Measurements from ENCODE around the gene EFCAB11. TPM values are rescaled to one million over a fixed set of nuclear protein-coding genes. Genes with fewer than 3 reads are reported as not detected.

The EFCAB11 gene
- total RNA-seq: 1.1 and 3.3 TPM in 2 replicates

DNA sequence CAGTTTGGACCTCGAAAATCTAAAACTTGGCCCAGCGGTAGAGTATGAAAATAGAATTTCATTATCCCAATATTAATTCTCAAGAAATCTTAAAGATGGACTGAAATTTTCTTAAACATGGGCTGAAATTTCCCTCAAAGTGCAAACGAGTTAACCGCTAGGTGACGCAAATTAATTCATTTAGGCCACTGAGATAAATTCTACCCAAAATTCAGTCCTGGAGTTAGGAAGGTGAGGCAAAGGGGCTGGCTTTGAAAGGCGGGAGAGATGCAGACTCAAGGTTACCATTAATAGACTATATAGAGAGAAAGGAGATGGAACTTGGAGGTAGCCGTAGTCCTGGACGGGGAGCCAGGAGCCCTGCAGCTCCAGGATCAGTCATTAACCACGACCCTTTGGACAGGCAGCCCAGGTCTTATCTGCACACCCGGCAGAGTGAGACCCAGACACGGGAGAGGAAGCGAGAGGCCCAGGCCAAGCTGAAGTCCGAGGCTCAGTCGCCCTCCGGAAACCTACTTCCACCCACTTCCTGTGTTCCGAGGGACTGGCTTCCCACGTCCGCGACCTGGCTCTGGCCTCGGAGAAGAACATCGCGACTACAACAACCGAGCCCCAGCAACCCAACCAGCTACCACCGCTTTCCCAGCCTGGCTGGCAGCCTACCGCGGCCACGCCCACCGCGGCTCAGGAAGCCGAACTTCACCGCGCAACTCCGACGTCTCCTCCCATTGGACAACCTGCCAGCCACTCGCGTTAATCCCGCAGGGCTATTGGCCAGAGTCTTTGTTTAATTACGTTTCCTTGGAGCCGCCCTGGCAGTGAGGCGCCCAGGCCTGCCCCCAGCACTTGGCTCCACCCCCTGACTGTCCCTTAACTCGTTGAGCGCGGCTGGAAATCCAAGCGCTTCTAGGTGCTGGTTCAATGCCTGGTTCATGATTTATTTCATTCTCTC, at the start of gene EFCAB11:
Gene EFCAB11 (minus strand): TSS at position 661 of the 952 bp plus-strand sequence. CDS start 70 bp downstream, at position 591.
- TF ChIP-seq, protein P1, sequence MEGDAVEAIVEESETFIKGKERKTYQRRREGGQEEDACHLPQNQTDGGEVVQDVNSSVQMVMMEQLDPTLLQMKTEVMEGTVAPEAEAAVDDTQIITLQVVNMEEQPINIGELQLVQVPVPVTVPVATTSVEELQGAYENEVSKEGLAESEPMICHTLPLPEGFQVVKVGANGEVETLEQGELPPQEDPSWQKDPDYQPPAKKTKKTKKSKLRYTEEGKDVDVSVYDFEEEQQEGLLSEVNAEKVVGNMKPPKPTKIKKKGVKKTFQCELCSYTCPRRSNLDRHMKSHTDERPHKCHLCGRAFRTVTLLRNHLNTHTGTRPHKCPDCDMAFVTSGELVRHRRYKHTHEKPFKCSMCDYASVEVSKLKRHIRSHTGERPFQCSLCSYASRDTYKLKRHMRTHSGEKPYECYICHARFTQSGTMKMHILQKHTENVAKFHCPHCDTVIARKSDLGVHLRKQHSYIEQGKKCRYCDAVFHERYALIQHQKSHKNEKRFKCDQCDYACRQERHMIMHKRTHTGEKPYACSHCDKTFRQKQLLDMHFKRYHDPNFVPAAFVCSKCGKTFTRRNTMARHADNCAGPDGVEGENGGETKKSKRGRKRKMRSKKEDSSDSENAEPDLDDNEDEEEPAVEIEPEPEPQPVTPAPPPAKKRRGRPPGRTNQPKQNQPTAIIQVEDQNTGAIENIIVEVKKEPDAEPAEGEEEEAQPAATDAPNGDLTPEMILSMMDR (IDR thresholded peaks at IDR 0.05; ENCODE audit: insufficient read depth, low read length, severe bottlenecking): no peak
- peak within 1 kb of the TSS; percentile 85 for H3K4me3 ChIP-seq (ENCODE audit: low read depth, low read length)
- FAIRE-seq: no peak

DNA sequence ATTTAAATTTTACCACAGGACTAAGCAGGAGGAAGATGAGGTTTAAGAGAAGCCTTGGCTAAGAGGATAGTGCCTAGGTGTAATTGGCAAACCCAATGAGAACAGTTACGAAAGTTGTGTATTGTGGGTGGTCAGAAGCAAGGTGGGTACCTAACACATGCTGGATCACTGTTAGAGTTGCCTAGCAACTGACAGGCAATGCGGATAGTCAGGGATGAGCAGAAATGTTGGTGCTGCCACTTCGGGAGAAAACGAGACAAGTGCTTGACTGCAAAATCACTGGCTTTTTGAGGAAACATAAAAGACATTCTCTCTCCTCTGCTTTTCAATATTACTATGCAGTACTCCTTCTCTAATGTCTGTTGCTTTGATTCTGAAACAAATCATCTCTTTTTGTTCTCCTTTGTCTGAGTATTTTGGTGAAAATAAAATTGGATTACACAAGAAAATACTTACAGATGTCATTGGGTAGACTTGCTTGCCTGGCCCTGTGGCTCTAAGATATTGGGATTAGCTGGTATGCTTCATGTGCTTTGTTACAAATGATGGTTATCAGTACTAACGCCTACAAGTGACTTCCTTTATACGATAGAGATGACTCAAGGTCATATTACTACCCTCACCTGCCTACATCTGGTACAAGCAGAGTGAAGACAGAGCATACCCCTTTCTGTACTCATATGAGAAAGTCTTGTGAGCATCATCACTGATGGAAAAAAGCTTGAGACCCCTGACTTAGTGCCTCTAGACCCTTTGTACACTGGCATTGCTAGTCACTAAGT, 49.2 kb upstream of the EFCAB11 start:
- FAIRE-seq (no peak), DNase-seq (ENCODE audit: low read depth) (no peak)
- H3K4me3 ChIP-seq (ENCODE audit: low read depth, low read length): no peak overlapping the region
- H3K27me3 ChIP-seq (ENCODE audit: control insufficient read depth, insufficient read depth, low read length): no peaks in the 10 kb centered on the region
- TF ChIP-seq, protein P1 (IDR thresholded peaks at IDR 0.05; ENCODE audit: insufficient read depth, low read length, severe bottlenecking): no peak
- peaks cover 4% of the 10 kb centered on the region for H3K36me3 ChIP-seq (ENCODE audit: control insufficient read depth, insufficient read depth, low read length)

More for the DNA sequence above, at the start of gene EFCAB11:
- DNase-seq (ENCODE audit: low read depth): peak; percentile 97
- peaks cover 9% of the 10 kb centered on the region for H3K36me3 ChIP-seq (ENCODE audit: control insufficient read depth, insufficient read depth, low read length)
- no peaks in the 10 kb centered on the region for H3K27me3 ChIP-seq (ENCODE audit: control insufficient read depth, insufficient read depth, low read length)

GRCh38 chr14:90000935-90001334, 46.4 kb upstream of the EFCAB11 start:
- no peaks in the 10 kb centered on the region for H3K27me3 ChIP-seq (ENCODE audit: control insufficient read depth, insufficient read depth, low read length)
- FAIRE-seq: no peak
- H3K4me3 ChIP-seq (ENCODE audit: low read depth, low read length): no peak overlapping the region
- no peak for DNase-seq (ENCODE audit: low read depth)
- H3K36me3 ChIP-seq (ENCODE audit: control insufficient read depth, insufficient read depth, low read length): peaks cover 11% of the 10 kb centered on the region
- TF ChIP-seq, protein P1 (IDR thresholded peaks at IDR 0.05; ENCODE audit: insufficient read depth, low read length, severe bottlenecking): no peak

DNA sequence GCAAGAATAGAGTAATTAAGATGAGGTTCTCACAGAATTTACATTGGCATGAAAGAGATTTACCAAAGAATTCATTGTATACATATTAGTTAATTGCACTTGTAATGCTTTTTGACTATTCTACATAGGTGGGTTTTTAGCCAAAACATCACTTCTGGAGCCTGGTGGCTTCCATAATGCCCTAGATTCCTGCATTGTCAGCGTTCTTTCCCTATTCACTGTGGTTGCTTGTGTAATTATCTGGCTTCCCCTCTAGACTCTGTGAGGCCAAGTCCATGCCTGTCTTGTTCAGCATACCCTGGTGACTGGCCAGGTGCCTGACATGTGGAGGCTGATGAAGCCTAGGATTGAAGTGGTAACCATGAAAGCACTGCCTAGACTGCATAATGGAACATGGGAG, 42.4 kb upstream of the EFCAB11 start:
- H3K27me3 ChIP-seq (ENCODE audit: control insufficient read depth, insufficient read depth, low read length): no peaks in the 10 kb centered on the region
- H3K4me3 ChIP-seq (ENCODE audit: low read depth, low read length): no peak overlapping the region
- DNase-seq (ENCODE audit: low read depth) (no peak), FAIRE-seq (peak; percentile 55)
- H3K36me3 ChIP-seq (ENCODE audit: control insufficient read depth, insufficient read depth, low read length): peaks cover 16% of the 10 kb centered on the region
- TF ChIP-seq, protein P1 (IDR thresholded peaks at IDR 0.05; ENCODE audit: insufficient read depth, low read length, severe bottlenecking): no peak

GRCh38 chr14:89992273-89992672, 37.7 kb upstream of the EFCAB11 start:
- H3K4me3 ChIP-seq (ENCODE audit: low read depth, low read length): no peak overlapping the region
- H3K36me3 ChIP-seq (ENCODE audit: control insufficient read depth, insufficient read depth, low read length): peaks cover 16% of the 10 kb centered on the region
- TF ChIP-seq, protein P1 (IDR thresholded peaks at IDR 0.05; ENCODE audit: insufficient read depth, low read length, severe bottlenecking): no peak
- H3K27me3 ChIP-seq (ENCODE audit: control insufficient read depth, insufficient read depth, low read length): no peaks in the 10 kb centered on the region
- DNase-seq (ENCODE audit: low read depth): no peak
- FAIRE-seq: no peak

All from bronchial epithelial cell (primary cell).